H1 (cell line): ENCODE results near the gene KLHDC8A. TPM values are rescaled to one million over a fixed set of nuclear protein-coding genes. Genes with fewer than 3 reads are reported as not detected.

Source experiments
- CTCF ChIA-PET: fragments of 300-600 bp; sonication (Branson Sonifier 250); formaldehyde crosslinking; loops from one replicate; lab custom pipeline; 2021; ENCODE audit not compliant: partially characterized antibody; lab: Charles Lee
- POLR2A ChIA-PET: fragments of 300-600 bp; sonication (Branson Sonifier 250); formaldehyde crosslinking; loops from one replicate; lab custom pipeline; 2021; ENCODE audit warnings: inconsistent platforms; ENCODE audit not compliant: partially characterized antibody; lab: Charles Lee
- DNase-seq, 2 experiments: peaks; one replicate each; pipeline versions ENCODE4 v3.0.0 to v3.0.0-alpha.2; 2010 to 2022; ENCODE audit warnings: low spot score in 2 of 2, low read depth in 1 of 2, mixed read lengths in 1 of 2
- FAIRE-seq: peaks from 2 replicates; lab custom pipeline; 2011; peaks lifted over from hg19 to GRCh38; lab: Jason Lieb, UNC
- H2AFZ ChIP-seq: 2 replicates; pipeline ENCODE4 v1.8.1; 2012; ENCODE audit warnings: low read length, inconsistent platforms
- H2AK5ac ChIP-seq: 2 replicates; pipeline ENCODE4 v1.6.1; 2013; ENCODE audit warnings: low read depth, low read length
- H2BK120ac ChIP-seq: replicated peaks from 2 replicates; pipeline ENCODE3; 2013; ENCODE audit warnings: low read depth, low read length, inconsistent platforms
- H2BK12ac ChIP-seq: 2 replicates; pipeline ENCODE4 v1.6.1; 2013; ENCODE audit warnings: low read depth, low read length
- H2BK15ac ChIP-seq: 2 replicates; pipeline ENCODE4 v1.6.1; 2013; ENCODE audit warnings: low read length
- H2BK20ac ChIP-seq: 2 replicates; pipeline ENCODE4 v1.6.1; 2013; ENCODE audit warnings: low read length
- H2BK5ac ChIP-seq: 2 replicates; pipeline ENCODE4 v1.6.1; 2013; ENCODE audit warnings: low read depth, low read length
- H3K14ac ChIP-seq: 2 replicates; pipeline ENCODE4 v1.6.1; 2013; ENCODE audit warnings: inconsistent platforms; ENCODE audit not compliant: insufficient read length
- H3K18ac ChIP-seq: 2 replicates; pipeline ENCODE4 v1.6.1; 2013; ENCODE audit warnings: low read length; ENCODE audit errors: extremely low read depth
- H3K23ac ChIP-seq: 2 replicates; pipeline ENCODE4 v1.6.1; 2013; ENCODE audit warnings: inconsistent platforms; ENCODE audit not compliant: insufficient read length
- H3K23me2 ChIP-seq: 2 replicates; pipeline ENCODE4 v1.6.1; 2013; ENCODE audit warnings: low read depth, low read length
- H3K27ac ChIP-seq: 2 replicates; pipeline ENCODE4 v1.6.1; 2011; ENCODE audit warnings: low read depth, low read length, inconsistent platforms
- H3K27me3 ChIP-seq, 4 experiments: replicated peaks in 1 of 4; 1 replicate in 1 of 4; 2 replicates in 3 of 4; pipeline versions ENCODE4 v1.6.1 to v1.8.1; 2011 to 2013; ENCODE audit warnings: low read length in 3 of 4, mild to moderate bottlenecking in 3 of 4, inconsistent platforms in 2 of 4, mixed read lengths in 2 of 4, moderate library complexity in 1 of 4; ENCODE audit not compliant: control insufficient read depth in 3 of 4, insufficient read depth in 3 of 4; ENCODE audit errors: extremely low read depth in 1 of 4
- H3K36me3 ChIP-seq, 4 experiments: 2 replicates each; pipeline versions ENCODE4 v1.6.1 to v1.8.1; 2011 to 2013; ENCODE audit warnings: mild to moderate bottlenecking in 4 of 4, low read length in 3 of 4, moderate library complexity in 2 of 4, control low read depth in 1 of 4, inconsistent platforms in 1 of 4; ENCODE audit not compliant: insufficient read depth in 4 of 4, control insufficient read depth in 2 of 4
- H3K4ac ChIP-seq: replicated peaks from 2 replicates; pipeline ENCODE3; 2013; ENCODE audit warnings: low read length, low read depth, mixed read lengths, inconsistent platforms; ENCODE audit not compliant: insufficient read length
- H3K4me1 ChIP-seq, 4 experiments: replicated peaks in 1 of 4; 1 replicate in 1 of 4; 2 replicates in 3 of 4; pipeline versions ENCODE4 v1.6.1 to v1.8.1; 2011 to 2013; ENCODE audit warnings: low read length in 3 of 4, inconsistent platforms in 2 of 4, mixed read lengths in 1 of 4; ENCODE audit not compliant: insufficient read depth in 4 of 4, control insufficient read depth in 3 of 4
- H3K4me2 ChIP-seq, 2 experiments: 2 replicates each; pipeline versions ENCODE4 v1.6.1 to v1.8.1; 2011 to 2013; ENCODE audit warnings: low read depth in 2 of 2, low read length in 2 of 2, control low read depth in 1 of 2, inconsistent platforms in 1 of 2, mild to moderate bottlenecking in 1 of 2; ENCODE audit not compliant: insufficient read depth in 1 of 2
- H3K4me3 ChIP-seq, 4 experiments: fragments of 200-600, 300-600 bp in 1 of 4; sonication (generic), shearing (Covaris generic), sonication (Bioruptor Twin) in 1 of 4; 2 replicates each; pipeline versions ENCODE4 v1.5.1 to v1.8.1; 2011 to 2016; ENCODE audit warnings: low read length in 4 of 4, low read depth in 3 of 4, control low read depth in 2 of 4, inconsistent platforms in 2 of 4, mild to moderate bottlenecking in 2 of 4, mixed read lengths in 1 of 4, moderate library complexity in 1 of 4; ENCODE audit not compliant: insufficient read depth in 2 of 4; ENCODE audit errors: extremely low read depth in 1 of 4
- H3K56ac ChIP-seq: replicated peaks from 2 replicates; pipeline ENCODE3; 2013; ENCODE audit warnings: low read depth, mild to moderate bottlenecking, mixed read lengths, low read length, inconsistent platforms; ENCODE audit not compliant: insufficient read length
- H3K79me1 ChIP-seq: 2 replicates; pipeline ENCODE4 v1.6.1; 2013; ENCODE audit warnings: low read depth, low read length, control low read depth
- H3K79me2 ChIP-seq, 2 experiments: 2 replicates each; pipeline versions ENCODE4 v1.6.1 to v1.8.1; 2012 to 2013; ENCODE audit warnings: low read length in 2 of 2, mild to moderate bottlenecking in 2 of 2, inconsistent platforms in 1 of 2; ENCODE audit not compliant: insufficient read depth in 2 of 2, control insufficient read depth in 1 of 2
- H3K9ac ChIP-seq, 4 experiments: replicated peaks in 1 of 4; 1 replicate in 1 of 4; 2 replicates in 3 of 4; pipeline versions ENCODE4 v1.6.1 to v1.8.1; 2011 to 2013; ENCODE audit warnings: low read depth in 3 of 4, low read length in 3 of 4, control low read depth in 2 of 4, mild to moderate bottlenecking in 2 of 4, moderate library complexity in 2 of 4, inconsistent platforms in 1 of 4; ENCODE audit errors: extremely low read depth in 1 of 4
- H3K9me3 ChIP-seq, 2 experiments: 2 replicates each; pipeline versions ENCODE4 v1.6.1 to v1.8.1; 2012 to 2013; ENCODE audit warnings: mild to moderate bottlenecking in 2 of 2, moderate library complexity in 2 of 2, control low read depth in 1 of 2, inconsistent platforms in 1 of 2, low read depth in 1 of 2, low read length in 1 of 2, mixed read lengths in 1 of 2; ENCODE audit not compliant: insufficient read depth in 2 of 2
- H4K20me1 ChIP-seq, 2 experiments: replicated peaks in 1 of 2; 2 replicates each; pipeline versions ENCODE3 to v1.8.1; 2011 to 2013; ENCODE audit warnings: inconsistent platforms in 2 of 2, low read length in 2 of 2, mild to moderate bottlenecking in 1 of 2; ENCODE audit not compliant: insufficient read depth in 2 of 2, control insufficient read depth in 1 of 2
- H4K5ac ChIP-seq: 2 replicates; pipeline ENCODE4 v1.6.1; 2013; ENCODE audit warnings: low read length, low read depth, mixed read lengths, inconsistent platforms; ENCODE audit not compliant: insufficient read length
- H4K8ac ChIP-seq: 2 replicates; pipeline ENCODE4 v1.8.0; 2013; ENCODE audit warnings: mild to moderate bottlenecking, moderate library complexity, low read length, inconsistent platforms; ENCODE audit not compliant: insufficient read depth; ENCODE audit errors: extremely low read depth
- H4K91ac ChIP-seq: replicated peaks from 2 replicates; pipeline ENCODE3; 2013; ENCODE audit warnings: low read length, mixed read lengths, inconsistent platforms; ENCODE audit not compliant: insufficient read length
- BCL11A ChIP-seq, 2 experiments: IDR thresholded peaks; one replicate each; pipeline ENCODE4 v1.6.1; 2011; ENCODE audit warnings: low read depth in 2 of 2, low read length in 2 of 2, mild to moderate bottlenecking in 2 of 2
- EGR1 ChIP-seq: IDR thresholded peaks from 2 replicates; pipeline ENCODE4 v1.6.1; 2011; ENCODE audit warnings: low read depth, low read length, borderline replicate concordance
- HDAC2 ChIP-seq, 2 experiments: fragments of 300-600 bp in 1 of 2; sonication (generic) in 1 of 2; IDR thresholded peaks; 2 replicates each; pipeline ENCODE4 v1.6.1; 2011 to 2012; ENCODE audit warnings: low read depth in 2 of 2, low read length in 2 of 2, mild to moderate bottlenecking in 2 of 2, moderate library complexity in 2 of 2, borderline replicate concordance in 1 of 2, inconsistent platforms in 1 of 2
- POLR2A ChIP-seq, 2 experiments: IDR thresholded peaks; 1 replicate in 1 of 2; 2 replicates in 1 of 2; pipeline ENCODE4 v1.6.1; 2011; ENCODE audit warnings: low read depth in 2 of 2, low read length in 2 of 2, mild to moderate bottlenecking in 2 of 2; ENCODE audit errors: control extremely low read depth in 1 of 2
- POLR2AphosphoS5 ChIP-seq: IDR thresholded peaks from 2 replicates; pipeline ENCODE4 v1.6.1; 2011; ENCODE audit warnings: low read depth, low read length
- POU5F1 ChIP-seq: IDR thresholded peaks from 2 replicates; pipeline ENCODE4 v1.6.1; 2011; ENCODE audit warnings: low read depth, mild to moderate bottlenecking, low read length, moderate library complexity
- RAD21 ChIP-seq, 2 experiments: IDR thresholded peaks in 1 of 2; conservative IDR thresholded peaks in 1 of 2; 2 replicates each; pipeline ENCODE4 v1.6.1; 2011; ENCODE audit warnings: low read depth in 2 of 2, low read length in 2 of 2, improper control_type of control experiment in 1 of 2, inconsistent platforms in 1 of 2, mild to moderate bottlenecking in 1 of 2, moderate library complexity in 1 of 2
- SIX5 ChIP-seq: IDR thresholded peaks from 2 replicates; pipeline ENCODE4 v1.6.1; 2011; ENCODE audit warnings: mild to moderate bottlenecking, low read depth, low read length
- SUZ12 ChIP-seq: fragments of 200-600 bp; sonication (generic); IDR thresholded peaks from 2 replicates; pipeline ENCODE4 v1.6.1; 2012; ENCODE audit warnings: mild to moderate bottlenecking, inconsistent platforms, low read length, moderate library complexity, mixed read lengths
- TAF1 ChIP-seq: IDR thresholded peaks from 2 replicates; pipeline ENCODE4 v1.6.1; 2011; ENCODE audit warnings: mild to moderate bottlenecking, low read depth, low read length
- TBP ChIP-seq: IDR thresholded peaks from 2 replicates; pipeline ENCODE4 v1.6.1; 2011; ENCODE audit warnings: low read depth, low read length, improper control_type of control experiment
- WGBS, 2 experiments: shearing (Covaris generic) in 1 of 2; methylation state at CpG; one replicate each; pipeline versions ENCODE4 v1.1.6 to v1.1.7; 2013 to 2015; ENCODE audit warnings: low lambda C conversion rate in 2 of 2, mixed read lengths in 2 of 2, inconsistent platforms in 1 of 2, low coverage in 1 of 2, missing lambda C conversion rate in 1 of 2; ENCODE audit not compliant: insufficient replicate concordance in 2 of 2, insufficient coverage in 1 of 2, insufficient read length in 1 of 2; ENCODE audit errors: extremely low coverage in 1 of 2, missing lambda C conversion rate in 1 of 2; 5-methylcytosine and 5-hydroxymethylcytosine counted together
- polyA plus RNA-seq, 7 experiments: library from polyadenylated mRNA; depleted of rRNA in 3 of 7; stranded (reverse) in 5 of 7; unstranded in 2 of 7; fragments of >200 nt in 5 of 7; fragments of 200-250 nt in 2 of 7; gene quantifications; 1 replicate in 5 of 7; 2 replicates in 1 of 7; 4 replicates in 1 of 7; pipeline versions ENCODE4 v1.2.1 to v1.2.3, GENCODE V29; 2011 to 2013; ENCODE audit warnings: missing spikeins in 2 of 7, mixed read lengths in 2 of 7
- total RNA-seq: library from RNA; stranded (reverse); fragmentation: NEBNext Ultra II Directional; extraction: Animal tissue kit (Norgen Biotek cat#: 25700); gene quantifications from 2 replicates; pipeline ENCODE4 v1.2.1, GENCODE V29; 2021

The KLHDC8A gene
- total and polyA plus RNA-seq, 2 of the 8 experiments (the other 6 are each of a cell fraction or from before 2014, with no cell fraction given) = 1.9 to 3.4 TPM

DNA sequence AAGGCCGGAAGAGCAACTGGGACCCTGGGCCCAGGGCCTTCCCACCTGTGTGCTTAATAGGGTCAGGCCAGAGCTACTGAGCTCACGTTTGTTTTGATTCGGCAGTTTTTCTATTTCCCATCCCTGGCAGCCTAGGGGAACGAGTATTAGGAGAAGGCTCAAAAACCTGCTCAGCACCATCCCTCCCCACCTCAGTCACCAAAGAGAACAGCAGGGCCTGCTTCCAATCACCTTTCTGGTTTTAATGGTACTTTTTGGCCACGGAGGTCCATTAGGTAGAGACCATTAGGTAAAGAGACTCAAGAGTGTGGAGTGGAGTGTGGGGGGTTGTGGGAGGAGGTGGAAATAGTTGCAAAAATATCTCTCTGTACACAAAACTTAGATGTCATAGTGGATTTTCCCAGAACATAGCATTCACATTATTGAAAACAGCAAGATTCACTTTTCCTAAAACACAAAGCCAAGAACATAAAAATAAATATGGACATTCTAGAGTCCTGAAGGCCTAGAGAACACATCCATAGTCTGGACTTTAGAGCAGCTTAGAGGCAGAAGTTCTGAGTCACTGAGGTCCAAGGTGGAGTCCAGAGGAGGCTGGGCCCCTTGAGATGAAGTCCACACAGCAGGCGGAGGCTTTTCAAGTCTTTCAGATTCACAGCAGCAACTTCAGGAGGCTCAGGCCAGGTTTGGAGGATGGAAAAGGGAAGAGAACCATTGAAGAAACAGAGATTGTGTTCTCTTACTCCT lies 54.7 kb downstream of the KLHDC8A start:
- no peaks in the 10 kb centered on the region for H3K79me1 ChIP-seq
- H3K36me3 ChIP-seq = peaks cover 19 to 51% (median 35%) of the 10 kb centered on the region in 4 experiments
- ChIA-PET POLR2A (interaction anchor here (0.6 to 8.8 kb wide), 22 partner anchors 8 to 154 kb away, joined by 3 to 134 read pairs (median 9); partner anchors contain the start of genes BLACAT1, NUAK2 and TMCC2), CTCF (interaction anchor here (1.6 to 67.1 kb wide), 3 partner anchors 18 to 35 kb away, joined by 4 to 2424 read pairs (median 313); partner anchors contain the start of gene NUAK2)
- 18% methylated on average over 6 of the region's 6 CpGs; no CpG with 5 or more reads in 1 of the 2 experiments for WGBS, 2 experiments
- peak overlapping the region; percentile 42 for H3K4ac ChIP-seq
- H2AK5ac ChIP-seq = peak overlapping the region; percentile 97
- H3K14ac ChIP-seq = no peak overlapping the region
- no peaks in the 10 kb centered on the region for H3K9me3 ChIP-seq
- peak overlapping the region; percentile 28 for H3K23ac ChIP-seq
- DNase-seq (no peak), FAIRE-seq (no peak)
- peak overlapping the region; percentile 49 to 82 for H3K4me2 ChIP-seq
- H4K5ac ChIP-seq = peak overlapping the region; percentile 74
- no peak overlapping the region for H2AFZ ChIP-seq
- H3K4me3 ChIP-seq = peak overlapping the region in 1 of 4 experiments; percentile 34; a peak in 3 of 8 replicates
- H2BK5ac ChIP-seq = peak overlapping the region; percentile 100
- H3K4me1 ChIP-seq = peaks cover 21 to 38% (median 31%) of the 10 kb centered on the region in 4 experiments
- peaks cover 2% of the 10 kb centered on the region for H3K23me2 ChIP-seq
- H2BK120ac ChIP-seq = peak overlapping the region; percentile 96
- no peaks in the 10 kb centered on the region; a peak in 1 of 7 replicates for H3K27me3 ChIP-seq
- H3K79me2 ChIP-seq = peaks cover 0 to 6% of the 10 kb centered on the region in 2 experiments; a peak in 1 of 4 replicates
- peak overlapping the region; percentile 83; the same call in 1 of the 2 replicates for H2BK15ac ChIP-seq
- H3K9ac ChIP-seq = peak overlapping the region in 3 of 4 experiments; percentile 35 to 48 (median 45); a peak in 6 of 7 replicates
- peak overlapping the region; percentile 98 for H3K27ac ChIP-seq
- H3K18ac ChIP-seq = peak overlapping the region; percentile 97
- H4K20me1 ChIP-seq = no peaks in the 10 kb centered on the region
- H4K91ac ChIP-seq = peak overlapping the region; percentile 86
- H2BK12ac ChIP-seq = peak overlapping the region; percentile 98
- peak overlapping the region; percentile 55 for H3K56ac ChIP-seq
- no peak overlapping the region for H4K8ac ChIP-seq
- peak overlapping the region; percentile 96; the same call in 1 of the 2 replicates for H2BK20ac ChIP-seq
- TF ChIP-seq TAF1 (no peak), EGR1 (no peak), HDAC2 (IDR thresholded peaks at IDR 0.05; ENCODE audit: borderline replicate concordance in 1 of 2, low read depth in 2 of 2, low read length in 2 of 2) (no peak), POLR2A (IDR thresholded peaks at IDR 0.05; ENCODE audit: control extremely low read depth in 1 of 2, low read depth in 2 of 2, low read length in 2 of 2) (no peak), TBP (0 out of 2 replicates have a peak, but pooled peaks have one; percentile 4), SUZ12 (no peak), SIX5 (no peak), POLR2AphosphoS5 (peak; percentile 23; the same call in 1 of the 2 replicates), BCL11A (IDR thresholded peaks at IDR 0.05; ENCODE audit: low read depth in 2 of 2, low read length in 2 of 2) (no peak), POU5F1 (no peak), RAD21 (IDR thresholded peaks at IDR 0.05 in 1 of 2, conservative IDR thresholded peaks at IDR 0.05 in 1 of 2; ENCODE audit: low read depth in 2 of 2, low read length in 2 of 2) (no peak)
